GM12801 (cell line): ENCODE measurements around the gene RNF181.

ENCODE experiments used
- CTCF ChIP-seq: IDR thresholded peaks from one replicate; pipeline ENCODE4 v1.5.1; 2011; ENCODE audit warnings: control low read depth; ENCODE audit not compliant: insufficient read length; ENCODE audit errors: extremely low read depth

The RNF181 gene

GRCh38 chr2:85615413-85615728, 19.8 kb downstream of the RNF181 start:
- no peak for TF ChIP-seq CTCF

GRCh38 chr2:85619617-85620016, 24.1 kb downstream of the RNF181 start:
- no peak for TF ChIP-seq CTCF

- no peak for TF ChIP-seq CTCF
Observed at GRCh38 chr2:85621338-85621737, 25.8 kb downstream of the RNF181 start.

GRCh38 chr2:85623991-85624390, 28.4 kb downstream of the RNF181 start:
- no peak for TF ChIP-seq CTCF

GRCh38 chr2:85628658-85629057, 33.1 kb downstream of the RNF181 start:
- no peak for TF ChIP-seq CTCF

- no peak for TF ChIP-seq CTCF
Observed at GRCh38 chr2:85631316-85631715, 35.8 kb downstream of the RNF181 start.

GRCh38 chr2:85635011-85635410, 39.5 kb downstream of the RNF181 start:
- no peak for TF ChIP-seq CTCF

GRCh38 chr2:85635636-85636035, 40.1 kb downstream of the RNF181 start:
- TF ChIP-seq CTCF: no peak
